ENCODE results near the gene CCDC124.
A peak's percentile ranks its signal among the peaks of the same experiment; 100 is the strongest.

Gene CCDC124

DNA sequence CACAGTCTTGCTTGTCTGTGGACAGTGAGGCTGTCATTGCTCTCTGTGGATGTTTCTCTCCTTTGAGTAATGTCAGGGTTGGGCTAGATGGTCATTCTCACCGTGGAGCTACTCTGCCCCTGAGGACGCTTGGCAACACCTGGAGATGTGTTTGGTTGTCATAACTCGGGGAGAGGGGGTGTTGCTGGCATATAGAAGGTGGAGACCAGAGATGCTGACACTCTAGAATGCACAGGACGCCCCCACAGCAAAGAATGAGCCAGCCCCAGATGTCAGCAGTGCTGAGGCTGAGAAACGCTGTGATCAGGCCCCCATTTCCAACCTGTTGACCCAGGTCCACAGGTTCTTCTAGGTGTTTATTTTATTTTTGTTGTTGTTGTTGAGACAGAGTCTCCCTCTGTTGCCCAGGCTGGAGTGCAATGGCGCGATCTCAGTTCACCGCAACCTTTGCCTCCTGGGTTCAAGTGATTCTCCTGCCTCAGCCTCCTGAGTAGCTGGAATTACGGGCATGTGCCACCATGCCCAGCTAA, 4.6 kb downstream of the CCDC124 start:
- no peak for DNase-seq

DNA sequence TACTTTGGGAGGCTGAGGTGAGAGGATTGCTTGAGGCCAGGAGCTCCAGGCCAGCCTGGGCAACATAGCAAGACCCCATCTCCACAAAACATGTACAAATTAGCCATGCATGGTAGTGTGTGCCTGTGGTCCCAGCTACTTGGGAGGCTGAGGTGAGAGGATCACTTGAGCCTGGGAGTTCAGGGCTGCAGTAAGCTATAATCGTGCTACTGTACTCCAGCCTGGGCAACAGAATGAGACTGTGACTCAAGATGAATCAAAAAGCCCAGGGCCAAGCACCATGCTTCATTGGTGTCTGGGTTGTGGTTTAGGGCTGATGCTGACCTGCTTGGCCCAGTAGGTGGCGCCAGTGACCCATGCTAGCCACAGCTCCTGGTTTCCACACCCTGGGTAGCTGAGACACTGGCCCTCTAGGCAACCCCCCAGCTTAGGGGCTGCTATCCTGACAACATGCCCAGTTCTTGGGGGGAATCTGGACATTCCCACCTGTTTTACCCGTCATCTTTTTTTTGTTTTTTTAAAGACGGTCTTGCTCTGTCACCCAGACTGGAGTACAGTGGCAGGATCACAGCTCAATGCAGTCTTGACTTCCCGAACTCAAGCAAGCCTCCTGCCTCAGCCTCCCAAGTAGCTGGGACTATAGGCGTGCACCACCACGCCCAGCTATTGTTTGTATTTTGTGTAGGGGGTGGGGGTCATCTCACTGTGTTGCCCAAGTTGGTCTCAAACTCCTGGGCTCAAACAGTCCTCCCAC, 5.5 kb downstream of the CCDC124 start:
- DNase-seq: peak; percentile 80

DNA sequence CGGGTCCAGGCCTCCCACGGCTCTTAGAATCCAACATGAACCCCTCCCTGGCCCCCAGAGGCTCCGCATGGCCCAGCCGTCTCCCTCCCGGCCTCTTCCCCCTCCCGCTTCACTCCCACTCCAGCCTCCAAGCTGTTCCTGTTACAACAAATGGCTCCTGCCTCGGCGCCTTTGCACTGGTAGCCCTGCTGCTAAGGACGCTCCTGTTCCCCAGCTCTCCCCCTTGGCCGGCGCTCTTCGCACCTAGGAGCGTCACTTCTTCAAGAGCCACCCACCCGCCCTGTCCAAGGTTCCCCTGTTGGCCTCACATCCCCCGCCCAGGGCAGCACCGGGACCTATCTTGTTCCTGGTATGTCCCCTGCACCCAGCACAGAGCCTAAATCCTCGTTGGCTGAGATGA, 9.4 kb downstream of the CCDC124 start:
- DNase-seq: no peak

DNA sequence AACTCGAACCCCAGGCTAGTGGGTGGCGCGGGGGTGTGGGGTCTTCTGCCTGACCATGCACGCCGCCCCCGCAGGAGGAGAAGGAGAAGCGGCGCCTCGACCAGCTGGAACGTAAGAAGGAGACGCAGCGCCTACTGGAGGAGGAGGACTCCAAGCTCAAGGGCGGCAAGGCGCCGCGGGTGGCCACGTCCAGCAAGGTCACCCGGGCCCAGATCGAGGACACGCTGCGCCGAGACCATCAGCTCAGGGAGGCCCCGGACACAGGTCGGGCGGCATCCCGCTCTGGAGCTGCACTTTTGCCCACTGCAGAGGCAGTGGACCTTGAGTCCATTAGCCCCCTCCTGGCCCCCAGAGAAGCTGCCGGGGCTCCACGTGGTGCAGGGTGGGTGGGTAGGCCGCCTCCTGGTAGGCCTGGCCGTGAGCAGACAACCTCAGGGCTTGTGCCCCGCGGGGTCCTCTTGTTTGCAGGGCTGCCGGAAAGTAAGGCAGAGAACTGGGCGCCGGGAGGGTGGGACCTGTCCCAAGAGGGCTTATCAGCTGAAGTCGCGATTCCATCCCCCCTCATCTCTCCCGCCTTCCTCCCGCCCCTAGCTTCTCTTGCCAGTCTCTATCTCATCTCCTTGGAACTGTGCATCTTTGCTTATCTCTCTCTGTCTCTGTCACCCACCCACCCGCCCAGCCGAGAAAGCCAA, 9.9 kb downstream of the CCDC124 start:
- peak; percentile 88 for DNase-seq

DNA sequence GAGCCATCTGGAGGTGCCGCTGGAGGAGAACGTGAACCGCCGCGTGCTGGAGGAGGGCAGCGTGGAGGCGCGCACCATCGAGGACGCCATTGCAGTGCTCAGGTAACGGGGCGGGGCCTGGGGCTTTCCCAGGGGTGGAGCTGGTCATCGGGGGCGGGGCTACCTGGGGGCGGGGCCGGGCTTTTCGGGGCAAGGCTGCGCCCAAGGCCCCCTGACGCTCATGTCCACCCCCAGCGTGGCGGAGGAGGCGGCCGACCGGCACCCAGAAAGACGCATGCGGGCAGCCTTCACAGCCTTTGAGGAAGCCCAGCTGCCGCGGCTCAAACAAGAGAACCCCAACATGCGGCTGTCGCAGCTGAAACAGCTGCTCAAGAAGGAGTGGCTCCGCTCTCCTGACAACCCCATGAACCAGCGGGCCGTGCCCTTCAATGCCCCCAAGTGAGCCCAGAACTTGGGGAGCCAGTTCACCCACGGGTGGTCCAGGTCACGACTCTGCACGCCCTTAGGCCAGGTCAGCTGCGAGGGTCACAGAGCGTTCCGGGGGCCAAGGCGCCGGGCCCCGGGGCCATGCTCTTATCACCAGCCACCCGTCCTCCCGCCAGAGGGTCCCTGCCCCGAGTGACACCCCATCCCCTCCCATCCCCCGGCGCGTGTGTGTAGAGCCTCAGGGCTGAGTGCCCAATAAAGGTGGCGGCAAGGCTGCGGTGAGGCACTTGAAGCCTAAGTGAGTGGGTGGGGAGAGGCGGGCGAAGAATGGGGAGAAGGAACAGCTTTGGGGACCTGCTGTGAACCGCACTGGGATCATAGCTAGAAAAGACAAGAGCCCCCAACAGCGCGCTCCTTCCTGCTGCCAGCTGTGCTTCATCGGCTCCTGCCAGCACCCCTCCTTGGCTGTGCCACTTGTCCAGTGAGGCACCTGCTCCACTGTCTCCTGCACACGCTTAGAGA, 10.7 kb downstream of the CCDC124 start:
- no peak for DNase-seq

DNA sequence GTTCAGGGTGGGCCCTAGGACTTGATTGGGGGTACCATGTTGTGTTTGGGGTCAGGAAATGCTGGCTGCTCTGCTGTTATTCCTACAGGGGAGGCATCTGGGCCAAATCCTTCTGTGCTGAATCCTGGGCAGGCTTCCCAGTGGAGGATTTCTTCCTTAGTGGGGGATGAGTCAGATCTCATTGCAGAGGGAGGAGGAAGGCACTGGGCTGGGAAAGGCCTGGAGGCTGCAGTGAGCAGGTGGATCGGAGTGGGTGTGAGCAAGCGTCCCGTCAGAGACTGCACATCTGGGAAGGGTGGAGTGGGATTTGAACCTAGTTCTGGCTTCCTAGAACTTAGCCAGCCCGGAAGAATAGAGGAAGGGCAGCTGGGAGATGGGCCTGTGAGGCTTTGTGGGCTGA, 11.5 kb downstream of the CCDC124 start:
- no peak for DNase-seq

DNA sequence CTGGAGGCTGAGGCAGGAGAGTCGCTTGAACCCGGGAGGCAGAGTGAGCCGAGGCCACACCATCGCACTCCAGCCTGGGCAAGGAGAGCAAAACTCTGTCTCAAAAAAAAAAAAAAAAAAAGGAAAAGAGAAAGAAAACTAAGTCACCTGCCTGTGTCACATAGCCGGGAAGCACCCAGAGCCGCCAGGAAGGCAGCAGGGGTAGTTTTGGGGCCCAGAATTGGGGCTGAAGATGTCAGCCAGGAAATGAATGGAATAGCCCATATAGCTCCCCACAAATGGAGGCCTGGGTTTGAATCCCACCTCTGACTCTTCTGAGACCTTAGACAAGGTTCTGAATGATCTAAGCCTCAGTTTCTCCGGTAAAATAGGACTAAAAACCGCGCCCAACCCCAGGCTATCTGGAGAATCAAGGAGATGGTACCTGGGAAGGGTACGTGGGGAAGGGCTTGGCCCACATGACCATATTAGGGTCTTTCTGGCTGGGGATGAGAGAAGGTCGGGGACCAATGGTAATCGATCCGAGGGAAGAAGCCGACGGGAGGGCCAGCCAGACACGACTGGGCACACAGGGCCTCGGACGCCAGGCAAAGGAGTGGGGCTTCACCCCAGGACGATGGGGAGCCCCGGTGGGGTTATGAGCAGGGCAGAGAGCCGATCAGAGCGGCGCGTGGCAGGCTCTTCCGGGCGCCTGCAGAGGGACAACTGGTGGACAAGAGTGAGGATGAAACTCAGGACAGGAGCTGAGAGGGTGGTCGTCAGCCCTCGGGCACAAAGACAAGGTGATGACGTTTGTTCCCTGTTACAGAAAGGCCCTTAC, 14.4 kb downstream of the CCDC124 start:
- no peak for DNase-seq

DNA sequence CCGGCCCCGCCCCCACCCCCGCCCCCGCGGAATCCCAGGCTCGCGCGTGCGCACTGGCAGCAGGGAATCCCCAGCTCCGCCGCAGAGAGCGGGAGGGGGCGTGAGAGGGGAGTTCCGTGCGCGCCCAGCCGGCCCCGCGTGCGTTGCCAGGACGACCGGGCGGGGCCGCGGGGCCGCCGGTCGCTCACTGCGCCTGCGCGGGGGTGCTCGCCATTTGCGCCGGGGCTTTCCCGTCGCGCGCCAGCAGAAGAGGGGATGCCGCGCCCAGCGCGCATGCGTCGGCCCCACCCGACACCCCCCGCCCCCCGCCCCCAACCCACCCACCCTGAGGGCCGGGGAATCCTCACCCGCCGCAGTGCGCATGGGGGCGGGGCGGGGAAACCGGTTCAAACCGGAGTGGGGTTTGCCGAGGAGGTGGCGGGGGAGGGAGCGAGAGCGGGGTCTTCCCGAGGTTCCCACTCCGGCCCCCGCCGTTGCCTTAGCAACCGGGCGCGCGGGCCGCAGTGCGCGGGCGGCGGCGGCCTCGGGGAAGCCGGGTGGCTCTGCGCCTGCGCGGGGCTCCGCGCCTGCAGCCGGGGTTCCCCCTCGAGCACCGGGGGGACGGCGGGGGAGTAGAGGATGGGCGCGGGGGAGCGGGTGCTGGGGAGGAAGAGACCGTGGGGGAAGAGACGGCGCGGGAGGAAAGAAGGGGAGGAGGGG, 15.1 kb downstream of the CCDC124 start:
- DNase-seq: peak; percentile 95

DNA sequence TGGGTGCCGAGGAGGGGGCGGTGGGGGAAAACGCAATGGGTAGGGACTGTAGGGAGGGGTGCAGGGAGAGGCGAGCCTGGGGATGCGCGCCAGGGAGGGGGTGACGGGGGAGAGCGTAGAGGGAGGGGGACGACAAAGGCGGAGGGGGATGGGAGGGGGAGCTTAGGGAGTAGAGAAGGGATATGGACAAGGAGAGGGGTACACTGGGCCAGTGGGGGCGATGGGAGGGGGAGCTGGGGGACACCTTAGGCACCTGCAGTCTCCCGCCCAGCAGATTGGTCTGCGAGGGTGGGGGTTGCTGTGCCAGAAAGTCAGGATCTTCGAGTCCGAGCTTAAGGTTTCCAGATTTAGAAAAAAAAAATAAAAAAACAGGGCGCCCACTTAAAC, 15.7 kb downstream of the CCDC124 start:
- no peak for DNase-seq

DNA sequence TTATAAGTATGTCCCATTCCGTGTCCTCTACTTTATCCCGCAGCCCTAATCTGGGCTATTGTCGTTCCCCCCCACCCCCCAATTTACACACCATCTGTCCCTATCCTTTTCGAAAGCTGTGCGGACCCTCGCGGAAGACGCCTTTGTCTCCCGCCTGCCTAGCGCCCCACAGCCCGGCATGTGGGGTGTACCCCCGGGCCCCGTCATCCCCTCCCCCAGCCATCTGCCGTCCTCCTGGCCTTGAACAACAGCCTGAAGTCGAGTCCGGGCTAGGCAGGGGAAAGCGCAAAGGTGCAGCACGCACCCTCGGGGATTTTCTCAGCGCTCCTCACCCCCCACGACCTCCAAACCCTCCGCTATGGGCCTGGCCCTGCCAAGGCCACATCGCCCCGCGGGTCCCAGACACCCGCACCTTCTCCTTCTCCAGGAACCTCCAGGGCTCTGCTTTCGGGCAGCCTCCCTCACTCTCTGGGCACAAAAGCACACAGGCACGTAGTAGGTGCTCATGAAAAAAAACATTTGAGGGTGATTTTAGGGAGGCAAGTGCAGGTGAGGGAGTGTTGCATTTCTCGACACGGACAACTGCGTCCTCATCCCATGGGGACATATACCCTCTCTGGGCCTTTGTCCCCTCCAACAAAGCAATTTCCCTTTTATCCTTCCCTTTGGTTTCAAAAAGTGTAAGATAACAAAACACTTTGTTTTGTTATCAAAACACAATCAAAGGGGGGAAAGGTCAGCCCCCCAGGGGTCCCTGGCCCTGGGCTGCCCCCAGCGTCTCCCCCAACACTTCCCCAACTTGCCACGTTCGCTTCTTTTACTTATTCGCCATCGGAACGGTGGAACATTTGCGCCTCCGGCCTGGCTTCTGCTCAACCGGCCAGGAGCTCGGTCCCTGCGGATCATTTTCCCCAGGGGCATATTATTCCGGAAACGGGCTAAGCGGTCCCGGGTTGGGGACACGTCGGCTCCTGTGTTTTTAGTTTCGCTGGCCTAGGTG, 16.4 kb downstream of the CCDC124 start:
- DNase-seq: no peak

DNA sequence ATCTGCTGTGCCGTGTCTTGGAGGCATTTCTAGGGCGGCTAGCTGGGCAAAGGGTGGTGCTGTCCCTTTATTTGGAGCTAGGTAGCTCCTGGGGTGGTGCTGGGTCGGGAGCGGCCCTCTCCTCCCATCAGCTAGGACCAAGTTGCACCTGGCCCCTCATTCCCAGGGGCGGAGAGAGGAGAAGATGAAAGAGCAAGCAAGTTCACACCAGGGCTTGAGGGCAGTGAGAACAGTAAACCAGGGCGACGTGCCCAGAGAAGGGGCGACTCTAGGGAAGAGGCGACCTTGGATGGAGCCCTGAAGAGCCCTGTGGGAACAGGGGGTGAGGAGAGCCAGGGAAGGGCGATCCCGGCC, 17.1 kb downstream of the CCDC124 start:
- DNase-seq: no peak

DNA sequence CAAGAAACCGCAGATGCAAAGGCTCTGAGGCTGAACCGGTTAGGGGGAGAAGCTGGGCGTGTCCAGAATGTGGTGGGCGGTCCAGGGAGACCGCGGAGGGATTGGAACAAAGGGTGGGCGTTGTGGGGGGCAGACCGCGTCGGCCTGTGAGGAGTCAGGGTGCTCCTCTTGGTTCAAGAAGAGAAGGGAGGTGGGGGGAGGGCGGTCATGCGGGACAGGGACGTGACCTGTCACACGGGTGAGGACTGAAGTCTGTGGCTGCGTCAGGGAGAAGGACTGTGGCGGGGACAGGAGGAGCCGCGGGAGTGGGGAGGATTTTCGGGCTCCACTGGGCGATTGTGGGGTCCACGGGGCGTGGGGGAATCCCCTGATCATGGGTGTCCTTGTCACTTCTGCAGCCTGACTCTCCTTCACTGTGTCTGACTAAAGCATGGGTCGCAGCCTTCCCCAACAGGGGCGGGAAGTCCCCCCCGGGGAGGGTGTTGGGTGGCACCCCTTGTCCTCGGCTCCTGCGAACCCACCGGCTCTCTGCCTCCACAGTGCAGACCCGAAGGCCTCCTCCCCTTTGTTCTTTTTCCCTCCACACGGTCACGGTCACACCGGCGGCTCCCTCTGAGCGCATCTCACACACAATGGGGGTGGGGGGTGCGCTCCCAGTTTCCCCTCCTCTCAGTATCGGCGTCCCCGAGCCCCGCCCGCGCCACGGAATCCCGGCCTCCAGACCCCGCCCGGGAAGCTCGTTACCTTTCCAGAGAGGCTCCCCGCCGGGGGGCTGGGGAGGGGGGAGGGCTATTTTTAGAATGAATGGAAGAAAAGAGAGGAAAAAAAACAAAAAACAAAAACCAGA, 17.7 kb downstream of the CCDC124 start:
- DNase-seq: peak; percentile 26

DNA sequence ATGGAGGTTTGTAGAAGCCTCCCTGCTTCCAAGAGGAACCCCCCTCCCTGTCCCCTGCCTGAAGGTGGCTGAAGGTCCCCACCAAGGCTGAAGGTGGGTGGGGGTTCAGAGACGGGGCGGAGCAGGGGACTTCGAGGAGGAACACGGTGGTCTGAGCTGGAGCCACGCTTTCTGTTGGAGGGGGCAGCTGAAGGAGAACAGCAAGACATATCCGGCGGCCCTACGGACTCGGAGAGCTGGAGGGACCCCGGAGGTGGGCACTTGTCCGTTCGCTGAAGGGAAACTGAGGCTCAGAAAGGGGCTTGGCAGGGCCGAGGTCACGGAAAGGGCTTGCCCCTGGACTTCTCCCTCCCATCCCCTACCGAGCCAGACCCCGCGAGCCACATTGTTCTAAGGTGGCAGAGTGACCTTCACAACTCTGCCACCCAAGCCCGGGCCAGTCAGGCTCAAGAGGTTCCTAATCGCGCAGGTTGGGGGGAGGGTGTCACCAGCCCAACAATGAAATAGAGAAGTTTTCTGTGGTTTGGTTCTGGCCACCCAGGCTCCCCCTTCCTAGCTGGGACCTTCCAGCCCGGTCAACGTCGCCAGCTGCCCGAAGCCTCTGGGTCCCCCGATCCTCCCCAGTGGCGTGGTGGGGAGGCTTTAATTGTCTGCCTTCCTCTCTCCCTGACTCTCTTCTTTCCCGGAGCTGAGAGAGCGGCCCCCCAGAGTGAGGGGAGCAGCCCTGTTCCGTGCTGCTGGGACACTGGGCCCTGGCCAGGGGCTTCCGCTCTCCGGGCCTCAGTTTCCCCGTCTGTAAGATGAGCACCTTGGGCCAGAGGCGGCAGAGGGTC, 18.6 kb downstream of the CCDC124 start:
- DNase-seq: no peak

DNA sequence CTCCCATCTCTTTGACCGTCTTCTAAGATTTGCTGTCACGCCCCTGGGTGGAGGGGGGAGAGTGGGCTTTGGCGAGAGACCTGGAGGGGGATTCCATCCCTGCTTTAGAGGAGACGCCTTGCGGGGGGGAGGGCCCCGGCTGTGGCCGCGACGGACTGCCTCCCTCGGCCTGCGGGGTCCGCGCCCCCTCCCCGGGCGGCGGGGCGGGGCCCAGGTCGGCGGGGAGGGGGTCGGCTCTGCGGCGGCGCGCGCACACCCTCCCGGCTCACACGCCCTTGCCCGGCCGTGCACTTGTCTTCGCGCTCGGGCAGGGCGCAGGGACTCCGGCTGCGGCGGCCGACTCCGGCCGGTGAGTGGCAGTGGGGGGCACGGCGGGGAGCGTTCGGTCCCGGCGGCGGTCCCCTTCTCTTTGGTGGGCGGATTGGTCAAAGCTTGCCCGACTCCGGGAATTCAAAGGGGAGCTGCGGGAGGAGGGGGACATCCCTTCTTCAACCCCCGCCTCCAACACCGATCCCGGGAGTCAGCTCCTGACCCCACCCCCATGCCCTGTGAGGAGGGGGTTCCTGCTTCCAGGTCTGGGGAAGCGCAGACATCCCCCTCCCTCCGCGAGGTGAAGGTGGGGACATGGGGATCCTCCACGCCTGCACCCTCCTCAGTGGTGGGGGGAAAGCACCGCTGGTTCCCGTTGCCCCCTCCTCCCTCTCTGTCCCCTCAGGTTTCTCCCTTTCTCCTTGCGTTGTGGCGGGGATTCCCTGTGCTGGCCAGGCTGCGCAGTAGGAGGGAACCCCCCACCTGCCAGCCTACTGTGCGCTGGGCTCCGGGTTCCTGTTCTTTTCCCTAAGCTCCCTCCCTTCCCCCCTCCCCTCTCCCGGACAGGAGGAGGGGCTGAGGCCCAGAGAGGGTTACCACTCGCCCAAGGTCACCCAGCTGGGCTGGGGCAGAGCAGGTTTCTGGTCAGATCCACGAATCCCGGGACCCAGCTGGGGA, 19.5 kb downstream of the CCDC124 start:
- DNase-seq: no peak

DNA sequence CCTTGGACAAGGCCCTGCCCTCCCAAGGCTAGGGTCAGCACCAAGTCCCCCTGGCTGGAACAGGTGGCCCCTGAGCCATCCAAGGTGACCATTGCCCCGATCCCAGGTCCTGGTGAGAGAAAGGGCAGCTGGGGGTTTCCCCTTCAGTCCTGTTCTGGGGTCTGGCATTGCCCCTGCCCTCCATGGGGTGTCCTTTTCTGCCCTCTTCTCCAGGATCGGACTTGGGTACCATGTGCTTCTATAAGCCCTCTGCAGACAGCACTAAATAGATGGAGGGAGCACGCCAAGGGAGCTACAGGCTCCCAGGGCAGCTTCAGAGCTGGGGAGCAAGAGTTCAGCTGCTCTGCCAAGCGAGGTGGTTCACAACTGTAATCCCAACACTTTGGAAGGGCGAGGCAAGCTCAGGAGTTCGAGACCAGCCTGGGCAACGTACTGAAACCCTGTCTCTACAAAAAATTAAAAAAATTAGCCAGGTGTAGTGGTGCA, 20.5 kb downstream of the CCDC124 start:
- DNase-seq: no peak

DNA sequence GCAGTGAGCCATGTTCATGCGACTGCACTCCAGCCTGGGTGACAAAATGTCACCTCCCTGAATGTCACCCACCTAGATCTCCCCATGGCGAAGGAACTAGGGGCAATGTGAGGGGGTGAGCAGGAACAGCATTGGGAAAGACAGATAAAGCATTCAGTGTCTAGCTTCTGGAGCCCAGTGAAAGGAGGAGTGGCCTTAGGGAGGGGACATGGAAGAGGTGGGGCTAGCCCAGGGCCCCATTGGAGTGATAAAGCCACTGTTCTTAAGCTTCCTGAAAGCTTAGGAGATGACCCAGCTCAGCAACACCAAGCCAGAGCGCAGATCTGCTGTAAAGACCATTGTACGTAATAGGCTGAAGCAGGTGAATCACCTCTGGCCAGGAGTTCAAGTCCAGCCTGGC, 21.1 kb downstream of the CCDC124 start:
- DNase-seq: peak; percentile 78

DNA sequence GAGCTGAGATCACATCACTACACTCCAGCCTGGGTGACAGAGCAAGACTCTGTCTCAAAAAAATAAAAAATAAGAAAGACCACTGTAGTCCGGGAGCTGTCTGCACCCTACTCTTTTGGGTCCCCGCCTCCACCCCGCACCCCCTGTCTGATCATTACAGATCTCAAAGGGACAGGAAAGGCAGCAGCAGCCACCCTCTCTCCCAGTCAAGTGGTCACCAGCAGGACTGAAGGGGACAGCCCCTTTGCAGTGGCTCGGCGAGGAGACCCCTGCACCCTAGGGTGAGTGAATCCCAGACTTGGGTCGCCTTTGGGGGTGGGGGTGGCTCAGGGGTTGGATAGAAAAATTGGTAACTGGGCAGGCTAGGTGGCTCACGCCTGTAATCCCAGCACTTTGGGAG, 21.6 kb downstream of the CCDC124 start:
- no peak for DNase-seq

Measured in hematopoietic multipotent progenitor cell treated with erythropoietin and hydrocortisone succinate and interleukin-3 and kit ligand, for 8 days (in vitro differentiated cells).